OCI-LY3 (cell line): ENCODE measurements around the gene ERMN.

ENCODE experiments used
- EZH2phosphoT487 ChIP-seq: fragments of 200-600 bp; shearing (Covaris generic); IDR thresholded peaks from 2 replicates; pipeline ENCODE4 v1.6.1; 2018; ENCODE audit warnings: antibody characterized with exemption, mixed run types, low read depth
- TF ChIP-seq, protein P1 (sequence below): fragments of 200-600, 300-600 bp; sonication (generic); IDR thresholded peaks from 2 replicates; pipeline ENCODE4 v1.5.1; 2014; ENCODE audit warnings: antibody characterized with exemption, low read length, low read depth

DNA sequence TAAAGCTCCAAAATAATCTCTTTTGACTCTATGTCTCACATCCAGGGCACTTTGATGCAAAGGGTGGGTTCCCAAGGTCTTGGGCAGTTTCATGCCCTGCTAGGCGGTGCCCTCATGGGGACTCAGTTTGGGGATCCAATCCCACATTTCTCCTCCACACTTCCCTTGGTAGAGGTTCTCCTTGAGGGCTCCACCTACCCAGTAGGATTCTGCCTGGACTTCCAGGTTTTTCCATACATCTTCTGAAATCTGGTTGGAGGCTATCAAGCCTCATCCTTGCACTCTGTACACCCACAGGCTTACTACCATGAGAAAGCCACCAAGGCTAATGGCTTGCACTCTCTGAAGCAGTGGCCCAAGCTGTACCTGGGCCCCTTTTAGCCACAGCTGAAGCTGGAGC, 49.8 kb upstream of the ERMN start:
- TF ChIP-seq, protein P1, sequence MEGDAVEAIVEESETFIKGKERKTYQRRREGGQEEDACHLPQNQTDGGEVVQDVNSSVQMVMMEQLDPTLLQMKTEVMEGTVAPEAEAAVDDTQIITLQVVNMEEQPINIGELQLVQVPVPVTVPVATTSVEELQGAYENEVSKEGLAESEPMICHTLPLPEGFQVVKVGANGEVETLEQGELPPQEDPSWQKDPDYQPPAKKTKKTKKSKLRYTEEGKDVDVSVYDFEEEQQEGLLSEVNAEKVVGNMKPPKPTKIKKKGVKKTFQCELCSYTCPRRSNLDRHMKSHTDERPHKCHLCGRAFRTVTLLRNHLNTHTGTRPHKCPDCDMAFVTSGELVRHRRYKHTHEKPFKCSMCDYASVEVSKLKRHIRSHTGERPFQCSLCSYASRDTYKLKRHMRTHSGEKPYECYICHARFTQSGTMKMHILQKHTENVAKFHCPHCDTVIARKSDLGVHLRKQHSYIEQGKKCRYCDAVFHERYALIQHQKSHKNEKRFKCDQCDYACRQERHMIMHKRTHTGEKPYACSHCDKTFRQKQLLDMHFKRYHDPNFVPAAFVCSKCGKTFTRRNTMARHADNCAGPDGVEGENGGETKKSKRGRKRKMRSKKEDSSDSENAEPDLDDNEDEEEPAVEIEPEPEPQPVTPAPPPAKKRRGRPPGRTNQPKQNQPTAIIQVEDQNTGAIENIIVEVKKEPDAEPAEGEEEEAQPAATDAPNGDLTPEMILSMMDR = no peak
- TF ChIP-seq EZH2phosphoT487 = no peak
